Femur (tissue), 1 donor: Measurements from ENCODE around the gene RPS27L.
A peak's percentile ranks its signal among the peaks of the same experiment; 100 is the strongest.
"Not testable (repeated sequence)": the region's sequence is repeated elsewhere in the genome, so short reads cannot be mapped to it uniquely, and the experiment has no call there.

ENCODE experiments used
- DNase-seq: peaks from one replicate; pipeline ENCODE4 v3.0.0-alpha.2; 2017

The RPS27L gene

GRCh38 chr15:63135281-63135680 lies 22.0 kb downstream of the RPS27L start:
- no peak for DNase-seq

- DNase-seq: no peak
These were observed 22.9 kb downstream of the RPS27L start for GRCh38 chr15:63134245-63134985.

- DNase-seq: no peak
These were observed 23.5 kb downstream of the RPS27L start for GRCh38 chr15:63133786-63134185.

GRCh38 chr15:63126726-63127125 lies 30.6 kb downstream of the RPS27L start:
- DNase-seq: no peak

- no peak for DNase-seq
These were observed 32.8 kb downstream of the RPS27L start for GRCh38 chr15:63124506-63124905.

GRCh38 chr15:63122002-63122875 lies 35.0 kb downstream of the RPS27L start:
- peak; percentile 87 for DNase-seq

GRCh38 chr15:63121382-63122001 lies 35.8 kb downstream of the RPS27L start, which contains the start of gene LACTB:
Gene LACTB (plus strand): TSS chr15:63121861. CDS start chr15:63121872, 11 bp downstream.
- peak; percentile 94 for DNase-seq

- DNase-seq: no peak
These were observed 38.4 kb downstream of the RPS27L start for GRCh38 chr15:63118854-63119253.

- DNase-seq: no peak
These were observed 42.8 kb downstream of the RPS27L start for GRCh38 chr15:63114465-63114864.

GRCh38 chr15:63112871-63113270 lies 44.4 kb downstream of the RPS27L start:
- DNase-seq: no peak

GRCh38 chr15:63111481-63111880 lies 45.8 kb downstream of the RPS27L start:
- DNase-seq: no peak

- no peak for DNase-seq
These were observed 46.8 kb downstream of the RPS27L start for GRCh38 chr15:63110428-63111026.

- no peak for DNase-seq
These were observed 47.4 kb downstream of the RPS27L start for GRCh38 chr15:63109920-63110319.

GRCh38 chr15:63109498-63109897 lies 47.8 kb downstream of the RPS27L start:
- no peak for DNase-seq

GRCh38 chr15:63107895-63108546 lies 49.3 kb downstream of the RPS27L start:
- peak; percentile 81 for DNase-seq

- DNase-seq: not testable (repeated sequence)
These were observed 51.9 kb downstream of the RPS27L start for GRCh38 chr15:63105354-63105753.

GRCh38 chr15:63104727-63105126 lies 52.5 kb downstream of the RPS27L start:
- no peak for DNase-seq

- DNase-seq: no peak
These were observed 53.9 kb downstream of the RPS27L start for GRCh38 chr15:63103416-63103815.

GRCh38 chr15:63099581-63099980 lies 57.7 kb downstream of the RPS27L start:
- DNase-seq: not testable (repeated sequence)

GRCh38 chr15:63098901-63099300 lies 58.4 kb downstream of the RPS27L start:
- DNase-seq: not testable (repeated sequence)
